A204.1 (cell line): ENCODE data around the gene EED.
"Not testable (repeated sequence)": the region's sequence is repeated elsewhere in the genome, so short reads cannot be mapped to it uniquely, and the experiment has no call there.

ENCODE experiments used
- FAIRE-seq: peaks from 2 replicates; lab custom pipeline; 2012; peaks lifted over from hg19 to GRCh38; lab: Jason Lieb, UNC

The EED gene

DNA sequence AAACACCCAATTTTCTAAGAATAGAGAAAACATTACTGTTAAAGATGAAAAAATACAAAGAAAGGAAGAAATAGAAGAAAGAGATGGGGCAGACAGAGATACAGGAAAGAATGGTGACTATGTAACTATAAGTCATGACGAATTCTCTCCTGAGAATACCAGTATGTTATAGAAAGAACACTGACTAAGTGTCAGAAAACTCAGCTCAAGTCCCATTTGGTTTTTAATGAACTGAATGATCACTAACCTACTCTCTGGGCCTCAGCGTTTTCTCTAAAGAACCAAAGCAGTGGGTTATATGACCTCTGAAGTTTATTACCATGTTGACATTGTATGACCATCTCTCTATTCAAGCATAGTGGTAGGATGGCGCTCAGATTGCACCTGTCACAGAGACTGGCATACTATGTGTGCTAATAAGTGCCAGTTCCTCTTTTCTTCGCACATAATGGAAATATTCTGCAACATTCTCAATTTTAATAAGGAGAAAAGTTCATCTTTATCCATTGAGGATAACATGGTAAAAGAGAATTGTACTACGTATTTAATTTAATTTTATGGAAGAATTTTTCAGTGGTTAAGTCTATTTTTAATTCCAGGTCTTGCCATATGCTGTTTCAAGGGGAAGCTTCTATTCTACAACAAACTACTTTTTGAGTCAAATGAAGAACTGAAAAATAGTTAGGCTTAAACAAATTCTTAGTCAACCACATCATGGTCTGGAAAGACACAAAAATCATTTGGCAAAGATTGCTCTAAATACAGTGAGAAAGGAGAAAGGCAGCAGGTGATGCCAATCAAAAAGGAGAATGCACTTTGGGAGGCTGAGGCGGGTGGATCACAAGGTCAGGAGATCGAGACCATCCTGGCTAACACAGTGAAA is 25.0 kb upstream of the EED start:
- no peak for FAIRE-seq

DNA sequence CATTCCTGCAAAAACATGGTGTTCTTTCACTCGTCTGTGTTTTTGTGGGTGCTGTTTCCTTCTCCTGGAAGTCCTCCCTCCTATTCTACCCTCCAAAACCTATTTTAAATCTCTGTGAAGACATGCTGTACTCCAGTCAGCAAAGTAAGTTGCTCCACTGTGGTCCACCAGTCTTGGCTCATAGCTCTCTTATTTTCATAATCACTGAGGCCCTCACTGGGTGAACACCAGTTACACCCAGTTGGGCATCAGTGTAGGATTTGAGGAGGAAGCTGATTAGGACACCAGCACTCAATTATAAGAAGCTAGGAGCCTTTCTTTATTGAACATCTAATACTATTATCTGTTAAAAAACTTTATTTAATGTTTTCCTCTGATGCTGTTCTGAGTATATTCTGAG is 23.9 kb upstream of the EED start:
- FAIRE-seq = no peak

DNA sequence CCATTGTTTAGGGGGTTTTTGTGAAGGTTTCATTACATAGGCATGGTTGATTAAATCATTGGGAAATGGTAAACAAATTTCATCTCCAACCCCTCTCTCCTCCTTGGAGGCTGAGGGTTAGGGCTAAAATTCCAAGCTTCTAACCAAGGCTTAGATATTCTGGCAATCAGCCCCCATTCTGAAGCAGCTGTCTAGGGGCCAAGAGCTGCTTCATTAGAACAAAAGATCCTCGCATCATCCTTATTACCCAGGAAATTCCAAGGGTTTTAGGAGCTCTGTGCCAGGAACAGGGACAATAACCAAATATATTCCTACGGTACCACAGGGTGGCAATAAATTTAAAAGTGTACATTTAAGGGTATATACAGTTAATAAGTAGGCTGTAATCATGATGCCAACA is 22.5 kb upstream of the EED start:
- no peak for FAIRE-seq

- not testable (repeated sequence) for FAIRE-seq
Observed at GRCh38 chr11:86224575-86224974, 20.0 kb upstream of the EED start.

GRCh38 chr11:86225344-86225743 is 19.2 kb upstream of the EED start:
- FAIRE-seq = not testable (repeated sequence)

- FAIRE-seq = no peak
Observed at GRCh38 chr11:86228269-86229038, 16.1 kb upstream of the EED start.

DNA sequence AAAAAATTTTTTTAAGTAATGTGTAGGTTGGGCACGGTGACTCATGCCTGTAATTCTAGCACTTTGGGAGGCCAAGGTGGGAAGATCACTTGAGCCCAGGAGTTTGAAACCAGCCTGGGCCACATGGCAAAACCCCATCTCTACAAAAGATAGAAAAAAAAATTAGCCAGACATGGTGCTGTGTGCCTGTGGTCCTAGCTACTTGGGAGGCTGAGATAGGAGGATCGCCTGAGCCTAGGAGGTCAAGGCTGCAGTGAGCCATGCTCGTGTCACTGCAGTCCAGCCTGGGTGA is 15.6 kb upstream of the EED start:
- FAIRE-seq = not testable (repeated sequence)

GRCh38 chr11:86230179-86230804 is 14.3 kb upstream of the EED start:
- FAIRE-seq = no peak

DNA sequence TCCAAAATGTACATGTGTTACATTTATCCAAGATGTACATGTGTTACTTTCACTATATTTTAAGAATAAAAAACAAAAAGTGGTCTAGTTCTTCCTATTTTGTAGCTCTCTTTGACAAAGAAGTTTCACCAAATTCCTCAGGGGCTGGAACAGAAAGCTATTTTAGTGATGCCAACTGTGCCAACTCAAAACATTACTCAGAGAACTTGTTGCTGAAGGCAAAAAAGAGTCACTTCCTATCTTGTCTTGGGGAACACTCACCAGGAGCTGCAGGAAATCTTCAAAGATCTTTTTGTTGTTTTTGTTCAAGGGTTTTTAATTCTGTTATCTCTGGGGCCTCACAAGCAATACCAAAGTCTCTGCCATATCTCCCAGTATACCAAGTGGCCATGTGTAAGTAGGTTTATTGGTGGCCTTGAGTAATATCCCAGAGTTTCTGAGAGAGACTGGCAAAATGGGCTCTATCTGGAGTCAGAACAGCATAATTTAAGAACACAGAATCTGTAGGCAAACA is 13.6 kb upstream of the EED start:
- no peak for FAIRE-seq

GRCh38 chr11:86232556-86232955 is 12.0 kb upstream of the EED start:
- FAIRE-seq = no peak

DNA sequence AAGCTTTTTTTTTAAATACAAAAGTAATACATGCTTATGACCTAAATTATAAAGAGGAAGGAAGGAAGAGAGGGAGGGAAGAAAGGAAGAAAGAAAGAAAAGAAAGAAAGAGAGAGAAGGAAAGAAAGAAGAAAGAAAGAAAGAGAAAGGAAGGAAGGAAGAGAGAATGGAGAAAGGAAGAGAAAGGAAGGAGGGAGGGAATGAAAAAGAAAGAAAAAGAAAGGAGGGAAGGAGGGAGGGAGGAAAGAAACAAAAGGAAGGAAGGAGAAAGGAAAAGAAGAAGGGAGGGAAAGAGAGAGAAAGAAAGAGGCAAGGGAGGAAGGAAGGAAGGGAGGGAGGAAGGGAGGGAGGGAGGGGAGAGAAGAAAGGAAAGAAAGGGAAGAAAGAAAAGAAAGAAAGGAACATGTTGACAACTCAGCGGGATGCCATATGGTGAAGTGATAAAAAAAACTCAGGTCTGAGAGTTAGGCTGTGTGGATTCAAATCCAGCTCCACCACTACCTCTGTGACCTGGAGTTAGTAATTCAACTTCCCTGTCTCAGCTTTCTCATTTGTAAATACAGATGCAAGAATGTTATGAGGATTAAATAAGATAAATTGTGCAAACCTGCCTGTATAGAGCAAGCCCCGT is 9.6 kb upstream of the EED start:
- no peak for FAIRE-seq

DNA sequence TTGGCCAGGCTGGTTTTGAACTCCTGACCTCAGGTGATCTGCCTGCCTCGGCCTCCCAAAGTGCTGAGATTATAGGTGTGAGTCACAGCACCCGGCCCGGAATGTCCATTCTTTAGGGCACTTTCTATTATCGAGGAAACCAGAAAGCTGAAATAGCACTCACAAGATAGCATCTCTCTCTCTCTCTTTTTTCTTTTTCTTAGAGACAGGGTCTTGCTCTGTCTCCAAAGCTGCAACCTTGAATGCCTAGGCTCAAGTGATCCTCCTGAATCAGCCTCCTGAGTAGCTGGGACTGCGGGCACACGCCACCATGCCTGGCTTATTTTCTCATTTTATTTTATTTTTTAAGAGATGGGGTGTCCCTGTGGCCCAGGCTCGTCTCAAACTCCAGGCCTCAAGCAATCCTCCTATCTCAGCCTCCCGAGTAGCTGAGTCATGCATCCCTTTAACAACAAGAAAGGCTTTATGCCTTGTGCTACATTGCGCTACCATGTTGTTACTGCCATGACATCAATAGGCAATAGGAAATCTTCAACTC is 7.2 kb upstream of the EED start:
- no peak for FAIRE-seq

DNA sequence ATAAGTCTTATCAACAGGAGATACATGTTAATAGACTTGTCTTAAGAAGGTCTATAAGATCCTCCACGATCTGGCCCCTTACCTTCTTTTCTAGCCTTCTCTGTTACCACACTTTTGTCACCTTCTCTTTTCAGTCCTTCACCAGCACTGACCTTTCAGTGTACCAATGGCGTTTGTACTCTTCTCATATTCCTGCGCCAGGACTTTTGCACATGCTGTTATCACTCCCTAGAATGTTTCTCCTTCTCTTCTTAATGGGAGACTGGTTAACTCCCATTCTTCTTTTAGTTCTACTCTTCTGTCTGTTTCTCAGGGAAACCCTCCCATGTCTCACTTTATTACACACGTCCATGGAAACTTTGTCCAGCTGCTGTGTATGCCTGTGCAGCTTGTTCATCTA is 4.4 kb upstream of the EED start:
- no peak for FAIRE-seq

- FAIRE-seq = no peak
Observed at GRCh38 chr11:86241956-86242535, 2.5 kb upstream of the EED start.

DNA sequence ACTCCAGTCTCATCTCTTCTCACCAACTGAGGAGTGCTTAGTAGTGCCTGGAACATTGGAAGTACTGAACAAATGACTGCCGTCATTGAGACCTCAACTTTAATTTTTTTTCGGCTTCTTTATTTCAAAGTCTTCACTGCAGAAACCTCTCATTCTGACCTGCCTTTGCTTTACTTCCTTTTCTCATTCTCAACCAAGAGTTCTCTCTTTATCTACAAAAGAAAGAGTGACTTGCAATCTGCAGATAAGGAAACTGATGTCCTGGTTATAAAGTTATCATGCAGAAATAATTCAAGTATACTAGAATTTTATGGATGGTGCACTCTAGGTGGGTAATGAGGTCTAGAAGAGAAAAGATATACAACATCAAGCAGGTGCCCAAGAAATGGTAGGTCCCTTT is 1.2 kb upstream of the EED start:
- FAIRE-seq = no peak

- FAIRE-seq = no peak
Observed at GRCh38 chr11:86244063-86244521, 461 bp upstream of the EED start.

DNA sequence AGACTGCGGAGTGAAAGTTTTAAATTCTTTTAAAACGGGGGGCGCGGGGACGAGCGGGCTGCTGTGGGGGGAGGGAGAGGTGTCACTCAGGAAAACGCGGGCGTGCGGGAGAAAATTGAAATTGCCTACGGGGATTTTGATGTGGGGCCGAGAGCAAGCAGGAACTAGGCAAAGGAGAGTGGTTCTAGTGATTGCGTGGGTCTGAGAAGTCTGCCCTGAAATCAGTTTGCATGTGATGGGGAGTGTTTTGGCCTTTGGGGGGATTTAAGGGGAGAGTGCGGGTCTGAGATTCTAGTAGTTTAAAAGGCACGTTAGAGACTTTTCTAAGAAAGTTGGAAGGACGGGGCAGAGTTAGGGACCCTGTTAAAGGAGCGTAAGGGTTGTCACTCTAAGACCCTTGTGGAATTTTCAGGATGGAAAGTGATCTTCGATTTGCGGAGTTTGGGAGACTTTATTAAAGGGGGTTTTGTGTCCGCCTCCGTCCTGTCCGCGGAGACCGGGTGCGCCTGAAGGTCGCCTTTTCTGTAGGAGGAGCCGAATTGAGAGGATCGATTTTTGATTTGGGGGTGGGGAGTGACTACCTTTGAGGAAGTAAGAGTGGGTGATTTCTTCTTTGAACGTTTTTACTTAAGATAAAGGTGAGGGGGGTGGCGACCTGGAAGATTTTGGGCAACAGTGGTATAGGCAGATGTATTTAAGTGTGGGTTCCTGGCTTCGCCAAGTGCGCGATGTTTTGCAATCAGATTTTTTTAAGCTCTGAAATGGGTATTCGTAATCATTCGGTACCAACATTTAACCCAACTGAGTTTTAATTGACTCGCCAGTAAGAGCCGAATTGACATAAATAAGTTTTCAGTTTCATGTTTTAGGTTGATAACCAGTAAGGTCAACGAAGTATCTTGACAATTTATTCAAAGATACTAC is 1.1 kb downstream of the EED start:
- no peak for FAIRE-seq

- FAIRE-seq = no peak
Observed at GRCh38 chr11:86246293-86246675, 1.7 kb downstream of the EED start.

DNA sequence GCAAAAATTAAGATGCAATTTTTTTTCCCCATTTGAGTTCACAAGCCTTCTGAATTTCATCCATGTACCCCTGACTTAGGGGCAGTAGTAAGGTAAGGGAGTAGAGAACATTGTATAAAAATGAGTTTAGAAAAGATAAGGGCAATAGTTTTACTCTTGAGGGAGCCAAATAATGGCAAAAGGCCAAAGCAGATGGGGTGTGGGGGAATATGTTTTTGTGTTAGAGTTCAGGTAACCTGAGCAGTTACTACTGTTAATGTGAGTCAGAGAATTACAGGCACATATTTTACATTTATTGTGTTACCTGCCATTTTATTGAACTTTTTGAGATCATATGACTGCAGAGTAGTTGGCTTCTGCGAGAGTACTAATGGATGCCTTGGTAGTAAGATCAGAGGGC is 3.1 kb downstream of the EED start:
- no peak for FAIRE-seq

DNA sequence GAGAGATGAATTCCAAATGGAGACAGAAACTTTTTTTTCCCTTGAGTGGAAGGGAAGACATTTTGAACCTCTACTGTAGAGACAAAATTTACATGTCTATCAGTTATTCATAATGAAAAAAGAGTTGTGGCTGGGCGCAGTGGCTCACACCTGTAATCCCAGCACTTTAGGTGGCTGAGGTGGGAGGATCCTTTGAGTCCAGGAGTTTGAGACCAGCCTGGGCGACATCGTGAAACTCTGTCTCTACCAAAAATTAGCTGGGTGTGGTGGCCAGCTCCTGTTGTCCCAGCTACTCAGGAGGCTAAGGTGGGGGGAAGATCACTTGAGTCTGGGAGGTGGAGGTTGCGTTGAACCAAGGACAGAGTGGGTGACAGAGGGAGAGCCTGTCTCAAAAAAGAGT is 4.1 kb downstream of the EED start:
- FAIRE-seq = no peak
